B cell (primary cell): ENCODE measurements around the gene SFMBT2.

Experiments used
- EZH2 ChIP-seq: IDR thresholded peaks from 2 replicates; pipeline ENCODE4 v1.6.1; 2012; ENCODE audit warnings: borderline replicate concordance, low read depth, mild to moderate bottlenecking, moderate library complexity, low read length; ENCODE audit not compliant: insufficient read depth, poor library complexity, severe bottlenecking
- TF ChIP-seq, protein P1 (sequence below): fragments of 200-600 bp; IDR thresholded peaks from one replicate; pipeline ENCODE4 v1.8.0; 2022; ENCODE audit warnings: antibody characterized with exemption, mild to moderate bottlenecking

DNA sequence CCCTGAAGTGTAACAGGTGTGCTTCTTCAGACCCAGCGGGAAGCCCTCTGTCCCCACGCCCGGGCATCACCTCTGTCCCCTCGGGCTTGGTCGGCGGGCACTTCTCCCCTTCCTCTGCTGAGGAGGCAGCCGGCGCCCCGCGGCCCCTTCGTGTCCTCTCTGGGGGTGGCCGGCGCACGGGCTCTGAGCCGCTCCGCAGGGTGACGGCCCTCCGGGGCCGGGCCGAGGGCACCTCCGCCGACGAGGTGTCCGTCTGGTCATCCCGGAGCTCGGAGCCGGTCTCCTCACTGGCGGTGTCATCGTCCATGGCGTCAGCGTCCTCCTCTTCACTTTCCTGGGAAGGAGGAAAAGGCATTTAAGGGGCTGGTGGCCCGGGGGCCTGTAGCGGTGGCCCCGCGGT, 239.0 kb downstream of the SFMBT2 start:
- TF ChIP-seq, protein P1, sequence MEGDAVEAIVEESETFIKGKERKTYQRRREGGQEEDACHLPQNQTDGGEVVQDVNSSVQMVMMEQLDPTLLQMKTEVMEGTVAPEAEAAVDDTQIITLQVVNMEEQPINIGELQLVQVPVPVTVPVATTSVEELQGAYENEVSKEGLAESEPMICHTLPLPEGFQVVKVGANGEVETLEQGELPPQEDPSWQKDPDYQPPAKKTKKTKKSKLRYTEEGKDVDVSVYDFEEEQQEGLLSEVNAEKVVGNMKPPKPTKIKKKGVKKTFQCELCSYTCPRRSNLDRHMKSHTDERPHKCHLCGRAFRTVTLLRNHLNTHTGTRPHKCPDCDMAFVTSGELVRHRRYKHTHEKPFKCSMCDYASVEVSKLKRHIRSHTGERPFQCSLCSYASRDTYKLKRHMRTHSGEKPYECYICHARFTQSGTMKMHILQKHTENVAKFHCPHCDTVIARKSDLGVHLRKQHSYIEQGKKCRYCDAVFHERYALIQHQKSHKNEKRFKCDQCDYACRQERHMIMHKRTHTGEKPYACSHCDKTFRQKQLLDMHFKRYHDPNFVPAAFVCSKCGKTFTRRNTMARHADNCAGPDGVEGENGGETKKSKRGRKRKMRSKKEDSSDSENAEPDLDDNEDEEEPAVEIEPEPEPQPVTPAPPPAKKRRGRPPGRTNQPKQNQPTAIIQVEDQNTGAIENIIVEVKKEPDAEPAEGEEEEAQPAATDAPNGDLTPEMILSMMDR: no peak
- TF ChIP-seq EZH2: no peak
